HG03571 (cell line): ENCODE results near the gene TBCD.
"Not testable (repeated sequence)": the region's sequence is repeated elsewhere in the genome, so short reads cannot be mapped to it uniquely, and the experiment has no call there.

Source experiments
- ATAC-seq: cut with Tn5 transposase; IDR thresholded peaks from one replicate; pipeline ENCODE4 v1.9.1; 2021; ENCODE audit not compliant: unreplicated experiment

The TBCD gene

DNA sequence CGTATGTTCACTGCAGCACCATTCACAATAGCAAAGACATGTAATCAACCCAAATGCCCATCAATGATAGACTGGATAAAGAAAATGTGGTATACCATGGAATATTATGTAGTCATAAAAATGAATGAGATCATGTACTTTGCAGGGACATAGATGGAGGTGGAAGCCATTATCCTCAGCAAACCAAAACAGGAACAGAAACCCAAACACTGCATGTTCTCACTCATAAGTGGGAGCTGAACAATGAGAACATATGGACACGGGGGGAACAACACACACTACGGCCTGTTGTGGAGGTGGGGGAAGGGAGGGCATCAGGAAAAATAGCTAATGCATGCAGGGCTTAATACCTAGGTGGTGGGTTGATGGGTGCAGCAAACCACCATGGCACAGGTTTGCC is 237.2 kb downstream of the TBCD start:
- ATAC-seq, result not testable (repeated sequence)

- ATAC-seq, result no peak
Observed at GRCh38 chr17:82989881-82990280, 238.0 kb downstream of the TBCD start.

GRCh38 chr17:82993005-82993404 is 241.1 kb downstream of the TBCD start:
- no peak for ATAC-seq
